Stimulated activated CD4-positive, alpha-beta T cell treated with anti-CD3 and anti-CD28 coated beads, Interleukin-4, amount 100 ng/mL, for 24 hours (primary cell): ENCODE results near the gene GFRA4.

Experiments used
- DNase-seq: peaks from one replicate; pipeline ENCODE4 v3.0.0-alpha.2; 2020

GFRA4 gene, protein sequence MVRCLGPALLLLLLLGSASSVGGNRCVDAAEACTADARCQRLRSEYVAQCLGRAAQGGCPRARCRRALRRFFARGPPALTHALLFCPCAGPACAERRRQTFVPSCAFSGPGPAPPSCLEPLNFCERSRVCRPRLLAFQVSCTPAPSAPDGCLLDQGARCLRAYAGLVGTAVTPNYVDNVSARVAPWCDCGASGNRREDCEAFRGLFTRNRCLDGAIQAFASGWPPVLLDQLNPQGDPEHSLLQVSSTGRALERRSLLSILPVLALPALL

GRCh38 chr20:3663031-3663701 lies at the start of gene GFRA4:
GFRA4 (minus strand) TSS chr20:3663399; CDS start chr20:3663399, 0 bp downstream.
- no peak for DNase-seq

DNA sequence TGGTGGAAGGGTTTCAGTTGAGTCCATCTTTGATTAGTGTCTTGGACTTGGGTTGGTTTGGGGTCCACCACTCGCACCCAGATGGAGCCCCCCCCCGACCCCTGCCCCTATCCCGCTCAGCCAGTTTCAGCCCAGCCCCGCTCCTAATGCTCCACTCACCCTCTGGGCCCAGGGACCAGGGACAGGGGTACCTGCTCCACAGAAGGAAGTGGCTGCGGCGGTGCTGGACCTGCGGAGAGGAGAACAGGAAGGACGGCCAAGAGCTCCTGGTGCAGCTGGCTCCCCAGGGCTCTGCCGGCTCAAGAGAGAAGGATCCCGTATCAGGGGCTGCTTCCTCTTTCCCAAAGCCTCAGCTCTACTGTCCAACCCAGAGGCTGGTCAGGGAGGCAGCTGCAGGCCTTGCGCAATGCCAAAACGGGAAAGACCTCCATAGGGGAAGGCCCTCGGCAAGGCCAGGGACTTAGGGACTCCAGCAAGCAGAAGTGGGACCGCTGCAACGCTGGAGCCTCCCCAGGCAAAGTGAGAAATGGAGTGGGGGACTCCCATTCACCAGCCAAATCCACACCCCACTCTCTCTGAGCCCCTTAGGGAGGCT lies 49.2 kb upstream of the GFRA4 start, which contains the start of gene SIGLEC1:
TSS of gene SIGLEC1 (minus strand) at position 322 of the 595 bp plus-strand sequence. CDS start 5,472 bp downstream, outside the sequence.
- DNase-seq = no peak

DNA sequence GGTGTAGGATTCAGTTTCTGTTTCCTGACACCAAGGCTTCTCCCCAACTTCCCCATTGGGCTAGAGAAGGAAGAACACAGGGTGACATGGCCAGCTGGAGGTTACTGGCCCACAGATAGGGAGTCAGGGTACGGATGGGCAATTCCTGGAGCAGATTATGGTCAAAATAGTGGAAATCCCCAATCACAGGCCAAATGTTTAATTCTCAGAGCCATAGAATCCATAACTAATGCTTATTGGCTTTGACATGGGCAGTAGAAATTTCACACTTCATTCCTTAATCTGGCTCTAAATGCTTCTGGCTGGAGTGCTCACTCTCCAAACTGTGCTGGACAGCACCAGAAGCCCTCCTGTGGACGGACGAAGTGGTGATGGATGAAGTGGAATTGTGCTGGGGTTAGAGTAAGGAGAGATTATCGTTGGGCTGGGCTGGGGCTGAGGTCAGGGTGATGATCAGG lies 48.3 kb upstream of the GFRA4 start:
- DNase-seq = no peak

DNA sequence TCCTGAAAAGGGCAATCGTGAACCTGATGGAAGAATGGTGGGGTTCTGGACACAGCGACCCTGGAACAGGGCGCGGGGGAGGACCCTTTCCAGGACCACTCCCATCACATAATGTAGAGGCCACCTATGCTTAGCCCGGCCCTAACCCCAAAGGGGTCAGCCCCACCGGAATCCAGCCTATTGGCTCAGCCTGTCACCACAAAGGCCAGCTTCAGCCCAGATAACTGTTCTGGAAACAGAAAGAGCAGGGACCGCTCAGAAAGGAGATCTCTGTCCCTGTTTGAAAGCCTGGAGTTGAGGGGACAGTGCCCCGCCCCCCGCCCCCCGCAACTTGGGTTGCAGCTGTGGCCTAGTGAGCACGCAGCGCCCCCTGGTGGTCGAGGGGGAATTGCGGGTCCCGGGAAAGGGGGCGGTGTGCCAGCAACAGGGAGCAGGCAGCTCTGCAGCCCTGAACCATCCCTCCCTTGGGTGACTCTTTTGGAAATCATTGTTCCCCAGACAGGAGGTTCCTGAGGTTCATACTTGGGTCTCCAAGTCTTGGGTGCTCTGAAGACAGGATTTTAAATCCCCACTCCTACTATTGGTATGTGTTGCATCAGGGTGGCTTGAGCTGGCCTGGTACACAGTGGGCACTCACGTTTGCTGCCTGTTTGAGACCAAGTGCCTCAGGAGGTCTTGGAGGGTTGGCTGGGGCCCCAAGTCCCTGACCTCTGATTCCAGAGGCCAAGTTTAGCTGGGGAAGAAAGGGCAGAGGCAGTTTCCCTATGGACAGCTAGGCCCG lies 47.7 kb upstream of the GFRA4 start:
- peak; percentile 76 for DNase-seq

DNA sequence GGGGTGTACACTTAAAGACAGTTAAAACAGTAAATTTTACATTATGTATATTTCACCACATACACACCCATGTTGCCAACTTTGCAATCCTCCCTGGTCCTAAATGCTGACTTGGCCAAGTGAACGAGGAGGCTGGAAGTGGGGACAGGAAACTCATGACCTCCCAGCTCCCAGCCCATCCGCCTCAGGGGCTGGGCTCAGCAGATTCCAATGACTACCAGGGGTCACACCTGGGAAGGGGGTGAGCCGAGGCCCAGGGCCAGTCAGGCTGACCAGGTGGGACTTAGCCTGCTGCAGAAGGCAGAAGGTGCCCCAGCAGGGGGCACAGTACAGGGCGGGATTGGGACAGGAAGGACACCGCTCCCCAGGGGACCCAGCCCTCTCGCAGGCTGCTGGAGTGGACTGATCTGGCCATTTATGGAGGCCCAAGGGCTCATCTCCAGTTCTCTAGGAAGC lies 46.8 kb upstream of the GFRA4 start:
- DNase-seq = no peak

DNA sequence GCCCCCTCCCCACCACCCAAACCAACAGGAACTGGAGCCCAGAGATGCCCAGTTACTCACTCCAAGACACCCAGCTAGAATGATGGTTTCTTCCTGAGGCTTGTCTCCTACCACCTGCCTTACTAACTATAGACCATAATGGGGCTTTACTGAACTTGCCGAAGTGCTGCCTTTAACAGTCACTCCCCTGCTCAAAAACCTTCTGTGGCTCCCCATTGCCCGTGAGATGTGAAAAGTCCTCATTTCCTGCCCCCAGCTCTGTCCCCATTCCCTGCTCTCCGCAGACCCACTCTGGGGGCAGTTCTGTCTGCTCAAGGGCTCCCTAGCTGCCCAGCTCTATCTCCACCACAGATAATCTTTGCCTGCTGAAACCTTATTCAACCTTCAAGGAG lies 44.3 kb upstream of the GFRA4 start:
- DNase-seq = no peak

GRCh38 chr20:3706774-3707507 lies 43.7 kb upstream of the GFRA4 start:
- no peak for DNase-seq

DNA sequence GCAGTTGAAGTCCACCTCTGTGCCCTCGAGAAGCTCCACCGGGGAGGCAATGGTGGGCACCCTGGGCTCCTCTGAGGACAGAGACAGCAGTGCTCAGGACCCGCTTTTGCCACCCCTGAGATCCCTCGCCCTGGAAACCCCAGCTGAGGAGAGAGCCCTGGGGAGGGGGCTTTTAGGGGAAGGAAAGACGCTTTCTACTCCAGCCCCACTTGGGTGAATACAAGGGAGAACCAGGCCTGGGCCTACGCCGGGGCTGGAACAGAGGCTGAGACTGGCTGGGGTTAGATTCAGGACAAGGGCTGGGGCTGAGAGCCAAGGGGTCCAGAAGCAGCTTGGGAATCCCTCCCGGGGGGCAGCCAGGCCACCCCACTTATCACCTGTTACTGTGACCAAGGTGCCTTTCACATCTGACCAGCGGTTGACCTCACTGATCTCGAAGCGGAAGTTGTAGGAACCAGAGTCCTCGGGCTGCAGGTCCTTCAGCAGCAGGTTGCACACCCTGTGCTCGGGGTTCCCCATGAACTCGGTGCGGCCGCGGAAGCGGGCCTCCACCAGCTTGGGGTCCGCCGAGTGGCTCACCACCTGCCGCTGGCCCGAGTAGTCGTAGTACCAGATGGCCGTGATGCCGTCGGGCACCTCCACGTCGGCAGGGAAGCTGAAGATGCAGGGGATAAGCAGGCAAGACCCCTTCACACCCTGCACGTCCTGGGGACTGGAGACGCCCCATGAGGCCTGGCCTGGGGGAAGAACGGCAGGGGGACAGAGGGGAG lies 43.0 kb upstream of the GFRA4 start:
- DNase-seq = no peak

DNA sequence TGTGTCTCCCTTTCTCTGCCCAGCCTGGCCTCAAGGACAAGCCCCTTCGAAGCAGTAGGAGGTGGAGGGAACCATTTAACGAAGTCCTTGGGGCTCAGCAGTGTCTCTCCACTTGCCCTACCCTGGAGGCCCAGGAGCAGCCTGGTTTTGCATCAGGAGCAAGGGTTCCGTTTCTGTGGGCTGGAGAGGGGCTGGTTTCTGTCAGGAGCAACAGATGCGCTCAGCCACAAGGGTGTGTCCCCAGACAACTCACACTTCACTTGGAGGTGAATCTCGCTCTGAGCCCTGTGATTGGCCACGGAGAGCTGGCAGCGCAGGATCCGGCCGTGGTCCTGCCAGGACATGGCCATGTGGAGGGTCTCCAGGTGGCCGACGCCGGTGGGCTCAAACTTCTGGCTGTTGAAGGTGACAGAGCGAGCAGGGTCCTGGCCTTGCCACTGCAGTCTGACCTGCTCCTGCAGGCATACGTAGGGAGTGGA lies 42.3 kb upstream of the GFRA4 start:
- DNase-seq = no peak

GRCh38 chr20:3704087-3704486 lies 40.9 kb upstream of the GFRA4 start:
- no peak for DNase-seq

DNA sequence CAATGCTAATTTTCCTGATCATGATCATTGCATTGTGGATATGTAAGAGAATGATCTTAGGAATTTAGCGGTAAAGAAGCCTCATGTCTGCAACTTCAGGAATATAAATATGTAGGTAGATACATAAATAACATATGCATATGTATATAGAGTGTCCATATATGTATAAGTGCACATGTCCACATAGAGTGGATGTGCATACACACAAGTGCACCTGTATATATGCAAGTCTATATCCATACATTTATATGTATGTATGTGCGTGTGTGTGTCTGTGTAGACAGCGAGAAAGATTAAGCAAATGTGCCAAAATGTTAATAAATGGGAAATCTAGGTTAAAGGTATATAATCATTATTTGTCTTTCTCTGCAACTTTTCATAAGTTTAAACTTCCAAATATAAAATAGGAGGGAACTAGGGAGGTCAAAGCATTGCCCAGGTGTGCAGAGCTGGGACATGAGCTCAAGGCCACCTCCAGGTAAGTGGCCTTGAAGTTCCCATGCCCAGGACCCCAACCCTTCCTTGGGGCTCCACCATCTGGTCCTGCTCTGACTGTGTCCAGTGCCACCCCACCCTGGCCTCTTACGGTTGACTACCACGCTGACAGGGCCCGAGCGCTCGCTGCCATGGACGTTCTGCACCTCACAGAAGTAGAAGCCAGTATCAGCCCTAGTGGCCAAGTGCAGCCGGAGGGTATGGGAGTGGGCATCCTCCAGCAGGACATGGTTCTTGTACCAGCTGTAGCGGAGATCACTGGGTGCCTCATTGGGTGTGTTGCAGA lies 39.6 kb upstream of the GFRA4 start:
- DNase-seq = no peak

GRCh38 chr20:3701061-3701998 lies 38.1 kb upstream of the GFRA4 start:
- DNase-seq = no peak

DNA sequence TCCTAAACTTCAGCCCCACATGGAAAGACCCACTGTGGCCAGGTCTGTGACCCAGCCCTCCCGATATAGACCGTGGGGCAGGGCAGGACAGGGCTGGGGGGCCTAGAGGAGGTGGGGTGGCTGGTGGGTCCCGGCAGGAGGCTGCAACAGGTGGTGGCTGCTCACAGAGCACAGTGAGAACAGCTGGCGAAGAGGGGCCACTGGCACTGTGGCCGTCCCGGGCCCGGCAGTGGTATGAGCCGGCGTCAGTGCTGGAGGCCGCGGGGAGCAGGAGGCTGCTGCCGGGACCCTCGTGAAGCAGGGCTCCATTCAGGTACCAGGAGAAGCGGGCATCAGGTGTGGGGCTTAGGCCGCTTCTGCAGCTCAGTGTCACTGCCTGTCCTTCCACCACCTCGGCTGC lies 35.8 kb upstream of the GFRA4 start:
- DNase-seq = no peak

- DNase-seq = no peak
Measured at GRCh38 chr20:3698591-3699001, 35.4 kb upstream of the GFRA4 start.

- no peak for DNase-seq
Measured at GRCh38 chr20:3697588-3698305, 34.5 kb upstream of the GFRA4 start.

DNA sequence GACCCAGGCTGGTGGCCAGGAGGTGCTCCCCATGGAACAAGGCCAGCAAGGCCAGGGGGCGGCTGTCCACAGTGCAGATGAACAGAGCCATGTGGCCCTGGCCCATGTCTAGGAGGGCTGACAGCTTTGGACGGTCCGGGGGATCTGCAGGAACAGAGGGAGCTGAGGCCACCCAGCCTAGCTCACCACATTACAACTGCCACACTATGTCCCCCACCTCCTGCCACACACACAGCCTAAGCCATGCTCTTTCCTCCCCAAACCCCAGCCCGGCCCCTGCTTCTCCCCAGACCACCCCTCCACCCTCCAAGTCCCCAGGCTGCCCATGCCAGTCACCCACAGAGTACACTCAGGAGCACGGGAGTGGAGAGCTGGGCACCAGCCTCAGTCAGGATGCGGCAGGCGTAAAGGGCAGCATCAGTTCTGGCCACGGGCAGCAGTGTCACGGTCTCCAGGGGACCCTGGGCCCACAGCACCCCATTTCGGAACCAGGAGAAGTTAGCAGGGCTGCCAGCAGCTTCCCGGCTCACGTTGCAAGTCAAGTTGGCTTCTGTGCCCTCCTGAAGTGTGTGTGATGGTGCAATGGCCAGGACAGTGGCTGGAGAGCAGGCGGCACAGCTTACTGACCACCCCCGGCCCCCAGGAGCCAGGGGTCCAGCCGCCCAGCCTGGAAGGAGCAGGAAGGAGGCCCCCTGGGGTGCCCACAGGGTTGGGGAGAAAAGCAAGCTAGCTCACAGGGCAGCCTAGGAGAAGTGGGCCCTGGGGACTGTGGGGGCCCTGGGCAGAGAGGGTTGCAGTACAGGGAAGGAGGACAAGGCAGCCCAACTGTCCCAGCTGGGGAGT lies 33.8 kb upstream of the GFRA4 start:
- no peak for DNase-seq

DNA sequence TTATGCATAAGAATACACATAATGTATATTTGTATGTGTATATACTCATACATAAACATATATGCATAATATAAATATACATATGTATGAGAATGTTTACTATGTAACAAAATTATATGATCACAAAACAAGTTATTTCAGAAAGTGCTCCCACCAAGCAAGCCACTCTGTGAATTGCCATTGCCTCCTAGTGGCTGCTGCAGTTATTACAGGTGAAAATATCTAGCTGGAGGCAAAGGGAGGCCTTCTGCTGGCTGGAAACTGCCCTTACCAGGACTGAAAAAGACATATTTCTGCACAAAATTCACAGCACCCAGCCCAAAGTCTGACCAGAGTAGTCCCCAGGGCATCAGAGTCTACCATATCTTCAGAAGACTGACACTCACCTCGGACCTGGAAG lies 33.0 kb upstream of the GFRA4 start:
- DNase-seq = no peak

DNA sequence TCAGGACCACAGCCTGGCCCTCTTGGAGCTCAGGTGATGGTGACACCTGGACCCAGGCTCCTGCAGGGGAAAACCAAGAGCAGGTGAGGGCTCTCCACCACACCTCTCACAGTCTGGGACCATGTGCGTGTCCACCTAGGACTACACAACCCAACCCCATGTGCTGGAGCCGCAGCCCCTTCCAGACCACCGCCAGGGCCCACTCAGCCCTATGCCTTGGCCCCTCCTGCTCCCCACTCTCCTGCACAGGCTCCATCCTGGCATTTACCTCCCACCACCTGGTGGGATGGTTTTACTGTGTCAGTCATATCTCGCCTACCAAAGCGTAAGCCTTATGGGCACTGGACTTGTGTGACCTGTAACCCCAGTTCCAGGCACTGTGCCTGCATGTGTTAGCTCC lies 31.7 kb upstream of the GFRA4 start:
- no peak for DNase-seq
